ENCODE measurements around the gene RASAL2. TPM values are rescaled to one million over a fixed set of nuclear protein-coding genes. Genes with fewer than 3 reads are reported as not detected.

Gene RASAL2
- total and polyA plus RNA-seq, 11 donors = 6.2 to 112 (median 39.9) TPM

DNA sequence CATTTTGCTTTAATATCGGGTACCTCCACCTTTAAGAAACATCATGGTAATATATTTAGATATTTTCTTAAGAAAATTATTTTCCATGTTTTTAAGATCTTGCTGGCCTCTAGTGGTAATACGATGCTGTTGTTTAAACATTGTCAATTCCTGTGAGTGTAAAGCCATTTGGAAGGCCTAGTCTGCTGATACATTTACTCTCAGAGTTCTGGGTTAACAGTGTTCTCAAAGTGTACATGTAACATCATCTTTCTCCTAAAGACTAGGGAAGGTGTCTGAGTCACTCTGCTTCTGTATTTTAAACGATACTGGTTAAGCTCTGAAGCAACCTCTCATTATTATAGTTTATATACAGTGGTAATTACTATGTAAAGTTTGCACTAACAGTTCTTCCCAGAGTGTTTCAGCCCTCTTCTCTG lies 189.1 kb downstream of the RASAL2 start:
- ATAC-seq (peak in 1 of 4 donors; percentile 50), DNase-seq (no peak)
- TF ChIP-seq, protein P1, sequence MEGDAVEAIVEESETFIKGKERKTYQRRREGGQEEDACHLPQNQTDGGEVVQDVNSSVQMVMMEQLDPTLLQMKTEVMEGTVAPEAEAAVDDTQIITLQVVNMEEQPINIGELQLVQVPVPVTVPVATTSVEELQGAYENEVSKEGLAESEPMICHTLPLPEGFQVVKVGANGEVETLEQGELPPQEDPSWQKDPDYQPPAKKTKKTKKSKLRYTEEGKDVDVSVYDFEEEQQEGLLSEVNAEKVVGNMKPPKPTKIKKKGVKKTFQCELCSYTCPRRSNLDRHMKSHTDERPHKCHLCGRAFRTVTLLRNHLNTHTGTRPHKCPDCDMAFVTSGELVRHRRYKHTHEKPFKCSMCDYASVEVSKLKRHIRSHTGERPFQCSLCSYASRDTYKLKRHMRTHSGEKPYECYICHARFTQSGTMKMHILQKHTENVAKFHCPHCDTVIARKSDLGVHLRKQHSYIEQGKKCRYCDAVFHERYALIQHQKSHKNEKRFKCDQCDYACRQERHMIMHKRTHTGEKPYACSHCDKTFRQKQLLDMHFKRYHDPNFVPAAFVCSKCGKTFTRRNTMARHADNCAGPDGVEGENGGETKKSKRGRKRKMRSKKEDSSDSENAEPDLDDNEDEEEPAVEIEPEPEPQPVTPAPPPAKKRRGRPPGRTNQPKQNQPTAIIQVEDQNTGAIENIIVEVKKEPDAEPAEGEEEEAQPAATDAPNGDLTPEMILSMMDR (IDR thresholded peaks at IDR 0.05) = peak in 11 of 12 donors; percentile 23 to 65 (median 50)
- no peak for TF ChIP-seq POLR2A (IDR thresholded peaks at IDR 0.05)
- no peak overlapping the region for H3K27ac ChIP-seq
- intact Hi-C loops (cut with DNase I) = loop anchor here (2.0 to 10.0 kb wide), 10 partner anchors 191 to 338 kb away; partner anchors contain the start of gene RASAL2 (in 1 of the 10)
- H3K27me3 ChIP-seq = no peaks in the 10 kb centered on the region
- H3K9me3 ChIP-seq = peaks cover 0 to 2% (median 0%) of the 10 kb centered on the region in 12 donors
- H3K4me1 ChIP-seq = peaks cover 0 to 54% (median 26%) of the 10 kb centered on the region in 12 donors
- peaks cover 0 to 40% (median 11%) of the 10 kb centered on the region in 9 donors for H3K36me3 ChIP-seq
- no peak overlapping the region for H3K4me3 ChIP-seq
- WGBS, 4 donors = 37 to 47% (median 40%) methylated on average over 3 of the region's 3 CpGs

DNA sequence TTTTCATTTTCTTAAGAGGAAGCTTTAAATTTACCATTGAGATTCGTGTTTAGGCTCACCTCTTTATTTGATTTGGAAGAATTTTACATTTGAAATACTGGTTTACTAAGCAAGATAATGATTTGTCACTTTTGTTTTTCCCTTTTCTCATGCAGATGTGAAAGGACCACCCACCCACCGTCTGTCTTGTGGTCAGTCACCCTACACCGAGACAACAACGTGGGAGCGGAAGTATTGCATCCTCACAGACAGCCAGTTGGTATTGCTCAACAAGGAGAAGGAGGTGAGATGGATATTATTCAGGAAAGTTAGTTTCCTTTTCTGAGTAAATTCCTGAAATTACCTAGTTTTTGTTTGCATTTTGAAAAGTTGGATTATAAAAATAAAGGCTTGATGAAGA lies 189.5 kb downstream of the RASAL2 start:
- intact Hi-C loops (cut with DNase I) = loop anchor here (2.0 to 10.0 kb wide), 10 partner anchors 191 to 339 kb away; partner anchors contain the start of gene RASAL2 (in 1 of the 10)
- Histone ChIP-seq H3K27ac (no peak overlapping the region), H3K9me3 (no peaks in the 10 kb centered on the region), H3K4me3 (no peak overlapping the region), H3K36me3 (peaks cover 0 to 43% (median 11%) of the 10 kb centered on the region in 9 donors), H3K27me3 (no peaks in the 10 kb centered on the region), H3K4me1 (peaks cover 0 to 50% (median 25%) of the 10 kb centered on the region in 12 donors)
- WGBS, 4 donors = 70 to 83% (median 76%) methylated on average over 5 of the region's 5 CpGs
- ATAC-seq = no peak
- no peak for DNase-seq
- TF ChIP-seq, protein P1 (IDR thresholded peaks at IDR 0.05) = no peak
- TF ChIP-seq POLR2A (IDR thresholded peaks at IDR 0.05) = no peak

DNA sequence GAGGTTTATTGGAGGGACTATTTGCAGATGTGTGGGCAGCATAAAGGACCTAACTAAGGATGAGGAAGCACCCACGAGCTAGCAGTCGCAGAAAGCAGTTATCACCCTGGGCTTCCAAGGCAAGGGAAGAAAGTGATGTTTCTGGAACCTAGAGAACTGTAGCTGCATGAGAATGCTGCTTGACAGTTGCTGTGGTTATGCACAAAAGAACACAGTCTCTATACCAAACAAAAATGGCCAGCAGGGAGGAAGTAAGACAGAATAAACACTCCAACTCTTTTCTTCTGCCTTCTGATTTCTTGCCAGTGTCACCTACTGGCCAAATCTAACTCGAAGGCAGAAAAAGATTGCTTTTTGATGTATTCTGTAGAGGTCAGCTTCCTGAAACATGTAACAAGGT lies 190.2 kb downstream of the RASAL2 start:
- 45 to 63% (median 59%) methylated on average over 3 of the region's 3 CpGs for WGBS, 4 donors
- ATAC-seq (no peak), DNase-seq (no peak)
- no peak overlapping the region for H3K27ac ChIP-seq
- intact Hi-C loops (cut with DNase I) = loop anchor here (5.0 to 10.0 kb wide), 9 partner anchors 192 to 339 kb away; partner anchors contain the start of gene RASAL2 (in 1 of the 10)
- H3K4me3 ChIP-seq = no peak overlapping the region
- H3K4me1 ChIP-seq = peaks cover 0 to 43% (median 20%) of the 10 kb centered on the region in 12 donors
- TF ChIP-seq, protein P1 (IDR thresholded peaks at IDR 0.05) = no peak
- no peak for TF ChIP-seq POLR2A (IDR thresholded peaks at IDR 0.05)
- H3K36me3 ChIP-seq = peaks cover 0 to 43% (median 11%) of the 10 kb centered on the region in 9 donors
- H3K9me3 ChIP-seq = no peaks in the 10 kb centered on the region
- H3K27me3 ChIP-seq = no peaks in the 10 kb centered on the region

DNA sequence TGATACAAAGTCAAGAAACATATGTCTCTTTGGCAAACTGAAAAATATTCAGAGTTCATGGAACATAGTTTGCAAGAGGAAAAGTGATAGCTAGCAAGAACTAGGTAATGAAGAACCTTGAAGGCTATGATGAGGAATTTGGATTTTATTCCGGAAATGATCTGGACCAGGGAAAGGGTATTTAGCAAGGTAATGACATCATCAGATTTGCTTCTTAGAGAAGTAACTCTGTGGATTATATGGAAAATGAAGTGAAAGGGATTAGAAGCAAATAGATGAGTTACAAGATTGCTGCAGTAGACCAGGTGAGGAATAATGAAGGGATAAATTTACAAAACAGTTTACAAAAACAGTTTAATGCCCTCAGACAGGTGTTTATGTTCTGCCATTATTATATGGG lies 197.3 kb downstream of the RASAL2 start:
- Histone ChIP-seq H3K9me3 (no peaks in the 10 kb centered on the region), H3K36me3 (peaks cover 0 to 19% (median 0%) of the 10 kb centered on the region in 9 donors), H3K4me1 (peaks cover 0 to 10% (median 0%) of the 10 kb centered on the region in 12 donors), H3K4me3 (no peak overlapping the region), H3K27ac (no peak overlapping the region), H3K27me3 (no peaks in the 10 kb centered on the region)
- no peak for TF ChIP-seq POLR2A (IDR thresholded peaks at IDR 0.05)
- TF ChIP-seq, protein P1 (IDR thresholded peaks at IDR 0.05) = no peak
- no peak for DNase-seq
- ATAC-seq = no peak
- intact Hi-C loops (cut with DNase I) = no loop called here
- WGBS, 4 donors = 86 to 94% (median 89%) methylated on average over 1 of the region's 1 CpG
